NCI-H524 (cell line): ENCODE measurements around the gene KCNMB2.
"Not testable (repeated sequence)": the region's sequence is repeated elsewhere in the genome, so short reads cannot be mapped to it uniquely, and the experiment has no call there.

Experiments
- DNase-seq, 2 experiments: peaks; one replicate each; lab custom pipeline; 2025; lab: John Stamatoyannopoulos, UW

Gene KCNMB2

DNA sequence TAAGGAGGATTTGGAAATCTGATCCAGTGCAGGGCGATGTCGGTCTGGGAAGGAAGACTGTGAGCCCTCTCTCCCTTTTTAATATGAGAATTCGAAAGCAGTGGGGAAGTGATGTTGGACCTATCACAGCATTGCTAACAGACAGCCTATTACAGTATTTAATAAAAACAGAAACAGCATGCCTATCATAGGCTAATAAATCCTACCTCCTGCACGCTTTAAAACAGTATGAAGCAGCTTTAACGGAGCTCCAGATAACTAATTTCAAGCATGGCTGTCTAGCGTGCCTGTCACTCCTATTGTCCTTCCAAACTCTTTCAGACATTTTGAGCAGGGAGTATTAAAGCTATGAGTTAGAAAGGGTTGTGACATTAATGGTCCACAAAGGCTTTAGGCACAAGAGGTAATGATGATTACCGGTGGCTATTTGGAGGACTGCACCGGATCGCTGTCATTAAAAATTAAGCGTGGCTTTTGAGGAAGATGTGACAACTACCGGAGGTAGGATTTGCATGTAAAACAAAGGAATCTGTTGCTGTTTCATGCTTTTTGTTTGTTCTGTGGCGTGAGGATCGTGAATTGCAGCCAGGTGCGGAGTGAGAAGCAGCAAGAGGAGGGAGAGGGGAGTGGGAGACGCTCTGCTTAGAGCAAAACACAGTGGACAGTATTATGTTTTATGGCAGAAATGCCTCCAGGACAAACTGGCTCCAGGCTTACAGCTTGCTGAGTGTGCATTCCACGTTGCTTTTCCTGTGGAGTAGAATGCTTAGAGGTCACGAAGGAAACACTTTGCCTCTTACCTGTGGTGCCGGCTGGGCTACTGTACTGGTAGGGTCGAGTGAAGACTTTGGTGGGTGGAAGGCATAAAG is at the start of gene KCNMB2:
Gene KCNMB2 (plus strand): TSS at position 226 of the 869 bp plus-strand sequence.
- DNase-seq = peak; percentile 46 to 62

DNA sequence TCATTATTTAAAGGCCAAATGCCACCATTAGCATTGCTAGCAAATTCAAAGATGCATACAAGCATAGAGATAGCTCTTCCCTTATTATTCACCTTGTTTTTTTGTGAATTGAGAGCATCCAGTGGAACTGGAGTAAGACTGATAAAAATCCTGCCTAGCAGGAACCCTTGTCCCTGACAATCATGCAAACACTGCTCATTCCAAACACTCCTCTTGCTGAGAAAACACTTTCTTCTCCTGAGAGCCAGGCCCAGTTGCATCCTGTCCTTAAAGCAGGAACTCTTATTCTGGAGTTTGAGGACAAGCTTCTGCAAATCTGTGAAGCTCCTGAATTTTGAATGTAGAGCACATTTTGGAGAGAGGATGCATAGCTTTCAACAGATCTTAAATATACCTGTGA is 49.3 kb upstream of the KCNMB2 start:
- no peak for DNase-seq

DNA sequence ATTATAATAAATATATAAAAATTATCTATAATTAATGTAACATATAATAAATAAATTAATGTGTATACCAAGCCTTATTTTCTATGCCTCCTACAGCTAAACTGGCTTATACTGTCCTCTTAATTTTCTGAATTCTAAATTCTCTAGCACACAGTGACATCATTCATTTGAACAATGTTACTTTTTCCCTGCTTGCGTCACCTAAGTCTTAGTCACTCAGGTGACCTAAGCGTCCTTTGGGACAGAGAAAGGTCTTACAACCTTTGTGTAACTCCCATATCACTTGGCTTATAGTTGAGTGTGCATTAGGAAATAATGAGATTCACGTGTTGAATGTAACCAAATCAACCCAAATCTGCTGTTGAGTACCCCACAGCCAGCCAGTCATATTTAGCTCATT is 48.5 kb upstream of the KCNMB2 start:
- DNase-seq = no peak

DNA sequence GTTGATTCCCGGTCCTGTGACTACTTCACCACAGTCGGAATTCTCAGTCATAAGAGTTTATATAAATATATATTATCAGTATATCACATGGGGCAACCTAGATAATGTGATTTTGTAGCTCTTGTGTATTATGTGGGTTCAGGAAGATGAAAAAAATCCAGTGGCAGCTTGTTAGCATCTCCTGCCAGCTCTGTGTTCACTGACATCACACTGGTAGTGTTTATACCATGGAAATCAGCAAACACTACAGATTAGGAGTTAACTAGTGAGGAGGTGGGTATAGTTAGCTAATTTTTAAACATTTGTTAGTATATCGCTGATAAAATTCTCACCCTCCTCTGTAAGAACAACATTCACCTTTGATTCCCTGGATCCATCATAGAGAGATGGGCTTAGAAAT is 44.5 kb upstream of the KCNMB2 start:
- no peak for DNase-seq

DNA sequence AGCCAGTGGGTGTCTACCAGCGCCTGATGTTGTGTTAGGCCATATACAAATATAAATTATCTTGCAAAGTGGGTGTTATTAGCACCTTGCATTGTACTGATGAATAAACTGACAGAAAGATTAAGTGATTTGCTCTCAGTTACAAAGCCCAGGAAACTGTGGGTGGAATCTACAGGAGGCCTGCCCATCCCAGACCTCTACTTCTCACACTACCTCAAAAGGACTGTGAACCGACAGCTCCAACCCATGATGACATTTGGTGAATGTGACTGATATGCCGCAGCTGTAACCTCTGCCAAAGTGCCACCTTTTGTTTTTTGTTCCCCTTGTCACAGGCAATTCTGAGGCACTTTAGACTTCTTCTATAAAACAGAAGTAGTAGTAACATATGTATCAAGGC is 43.7 kb upstream of the KCNMB2 start:
- no peak for DNase-seq

DNA sequence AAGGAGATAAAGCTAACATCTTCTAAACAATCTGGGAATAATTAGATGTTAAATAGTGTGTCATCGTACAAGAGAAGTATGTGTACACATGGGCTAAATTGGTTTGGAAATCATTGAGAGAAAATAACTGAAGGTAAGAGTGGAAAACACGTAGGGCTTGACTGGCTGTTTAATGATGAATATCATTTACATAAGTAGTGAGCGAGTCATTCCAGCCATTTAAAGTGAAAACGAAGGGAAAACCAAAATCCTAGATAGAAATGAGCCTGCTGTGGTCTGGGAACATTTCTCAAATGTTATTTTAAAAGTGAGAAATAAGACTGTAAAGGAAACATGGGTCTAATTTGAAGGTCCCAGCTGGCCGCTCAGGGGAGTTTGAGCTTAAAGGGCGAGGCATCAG is 41.9 kb upstream of the KCNMB2 start:
- no peak for DNase-seq

DNA sequence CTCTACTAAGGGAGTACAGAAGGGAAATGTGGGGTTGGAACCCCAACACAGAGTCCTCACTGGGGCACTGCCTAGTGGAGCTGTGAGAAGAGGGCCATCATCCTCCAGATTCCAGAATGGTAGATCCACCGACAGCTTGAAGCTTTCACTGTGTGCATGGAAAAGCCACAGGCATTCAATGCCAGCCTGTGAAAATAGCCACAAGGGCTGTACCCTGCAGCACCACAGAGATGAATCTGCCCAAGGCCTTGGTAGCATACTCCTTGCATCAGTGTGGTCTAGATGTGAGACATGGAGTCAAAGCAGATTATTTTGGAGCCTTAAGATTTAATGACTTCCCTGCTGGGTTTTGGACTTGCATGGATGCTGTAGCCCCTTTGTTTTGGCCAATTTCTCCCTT is 39.3 kb upstream of the KCNMB2 start:
- no peak for DNase-seq

DNA sequence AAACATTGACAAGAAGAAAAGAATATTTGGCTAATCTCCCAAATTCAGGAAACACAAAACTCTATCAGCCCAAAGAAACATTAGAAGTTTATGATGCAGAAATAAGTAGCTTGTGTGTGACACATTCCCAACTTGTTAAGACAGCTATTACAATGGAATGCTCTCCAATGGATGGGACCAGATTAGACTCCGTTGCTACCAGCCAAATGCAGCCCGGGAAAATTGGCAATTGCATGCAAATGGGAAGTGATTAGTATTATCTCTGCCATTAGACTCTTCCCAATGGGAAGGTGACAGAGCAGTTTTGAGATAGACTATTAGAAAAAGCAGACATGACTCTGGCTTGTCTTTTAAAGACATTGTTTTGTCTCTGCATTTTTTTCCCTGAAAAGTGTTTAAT is 37.4 kb upstream of the KCNMB2 start:
- no peak for DNase-seq

DNA sequence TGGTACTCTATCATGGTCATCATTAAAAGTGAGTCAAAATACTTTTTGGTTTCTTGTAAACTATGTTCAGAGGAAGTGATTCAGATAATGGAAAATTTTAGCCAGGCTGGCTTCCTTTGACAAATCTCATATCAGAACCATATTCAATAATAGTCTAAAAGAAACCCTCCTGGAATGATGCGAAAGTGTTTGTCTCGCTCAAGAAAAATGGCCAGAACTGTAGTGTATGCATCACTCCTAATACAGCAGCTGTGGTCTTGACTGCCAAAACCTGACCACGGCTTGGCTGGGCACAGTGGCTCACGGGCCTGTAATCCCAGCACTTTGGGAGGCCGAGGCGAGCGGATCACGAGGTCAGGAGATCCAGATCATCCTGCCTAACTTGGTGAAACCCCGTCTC is 35.6 kb upstream of the KCNMB2 start:
- no peak for DNase-seq

DNA sequence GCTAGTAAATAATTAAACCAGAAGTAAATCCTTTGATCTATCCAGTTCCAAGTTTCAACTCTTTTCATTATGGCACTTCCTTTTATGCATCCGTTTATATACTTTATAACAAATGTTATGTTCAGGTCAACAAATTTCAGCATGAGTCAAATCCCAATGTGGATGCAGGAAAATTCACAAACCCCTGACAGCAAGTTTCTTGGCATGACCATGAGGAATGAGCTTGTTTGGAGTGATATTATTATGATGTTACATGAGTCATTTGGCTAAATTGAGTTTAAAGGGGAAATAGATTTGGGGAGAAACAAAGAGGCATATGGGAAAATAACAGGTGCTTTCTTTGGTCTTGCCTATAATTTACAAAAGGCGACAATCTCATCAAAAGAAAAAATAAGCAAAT is 32.1 kb upstream of the KCNMB2 start:
- no peak for DNase-seq

DNA sequence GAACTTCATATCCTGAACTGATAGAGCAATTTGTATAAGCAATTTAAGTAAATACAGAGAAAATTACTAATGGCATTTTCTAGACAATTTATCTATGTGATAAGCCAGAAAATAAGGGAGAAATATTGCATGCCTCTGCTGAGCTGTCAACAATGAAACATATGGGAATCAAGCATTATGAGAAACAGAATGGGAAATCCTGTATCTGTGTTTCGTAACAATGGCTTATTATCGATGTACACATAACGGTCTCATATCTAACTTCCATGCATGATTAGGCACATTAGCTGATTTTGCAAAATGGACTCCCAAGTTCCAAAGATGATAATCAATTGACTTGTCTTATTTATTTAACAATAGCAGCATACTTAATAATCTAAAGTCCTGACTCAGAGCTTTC is 30.4 kb upstream of the KCNMB2 start:
- DNase-seq = no peak

DNA sequence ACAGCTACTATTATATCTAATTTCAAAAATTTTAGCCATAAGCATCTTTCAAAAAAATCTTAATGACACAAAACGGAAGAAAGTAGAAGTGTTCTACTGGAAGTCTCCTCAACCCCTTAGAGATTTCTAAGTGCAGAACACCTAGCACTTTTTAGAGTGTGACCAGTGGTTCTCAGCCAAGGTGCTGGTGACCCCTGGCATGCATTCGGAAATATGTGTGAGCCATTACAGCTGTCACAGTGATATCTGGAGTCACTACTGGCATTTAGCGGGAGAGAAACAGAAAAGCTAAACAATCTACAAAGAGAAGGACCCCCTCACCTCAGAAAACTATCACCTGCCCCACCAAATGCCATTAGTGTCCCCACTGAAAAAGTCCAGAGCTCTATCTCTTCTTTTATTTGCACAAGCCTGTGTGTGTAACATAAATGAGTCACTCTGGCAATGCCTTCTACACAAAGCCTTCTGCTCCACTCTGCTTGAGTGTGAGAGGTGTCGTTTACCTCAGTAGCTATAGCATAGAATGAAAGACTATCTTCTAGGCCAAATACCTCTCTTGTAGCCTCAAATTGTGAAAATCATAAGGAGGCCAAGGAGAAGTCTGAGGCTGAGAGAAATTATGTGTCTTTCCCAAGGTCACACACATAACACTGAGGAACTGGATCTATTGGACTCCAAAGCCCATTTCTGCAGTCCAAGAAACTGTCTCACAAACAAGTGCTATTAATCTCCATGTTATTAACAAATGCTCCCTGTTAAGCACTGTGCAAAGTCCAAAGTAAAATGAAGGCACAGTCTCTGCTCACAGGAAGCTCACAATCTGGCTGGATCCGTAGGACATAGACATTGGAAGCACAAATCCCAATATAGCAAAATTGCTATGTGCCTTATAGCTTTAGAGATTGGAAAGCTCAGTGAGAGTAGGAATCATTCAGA is 28.5 kb upstream of the KCNMB2 start:
- no peak for DNase-seq

DNA sequence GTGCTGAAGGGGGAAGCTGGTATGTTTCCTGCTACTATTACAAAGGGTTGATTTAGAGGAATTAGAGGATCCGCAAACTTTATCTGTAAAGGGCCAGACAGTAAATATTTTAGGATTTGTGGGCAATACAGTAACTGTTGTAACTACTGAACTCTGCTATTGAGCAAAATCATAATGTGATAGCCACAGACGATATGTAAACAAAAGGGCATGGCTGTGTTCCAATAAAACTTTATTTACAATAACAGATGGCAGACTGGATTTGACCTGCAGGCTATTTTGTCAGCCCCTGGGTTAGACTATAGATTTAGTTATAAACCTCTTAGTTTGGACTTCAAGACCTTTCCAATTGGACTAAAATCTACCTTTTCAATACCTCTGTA is 27.8 kb upstream of the KCNMB2 start:
- DNase-seq = no peak

DNA sequence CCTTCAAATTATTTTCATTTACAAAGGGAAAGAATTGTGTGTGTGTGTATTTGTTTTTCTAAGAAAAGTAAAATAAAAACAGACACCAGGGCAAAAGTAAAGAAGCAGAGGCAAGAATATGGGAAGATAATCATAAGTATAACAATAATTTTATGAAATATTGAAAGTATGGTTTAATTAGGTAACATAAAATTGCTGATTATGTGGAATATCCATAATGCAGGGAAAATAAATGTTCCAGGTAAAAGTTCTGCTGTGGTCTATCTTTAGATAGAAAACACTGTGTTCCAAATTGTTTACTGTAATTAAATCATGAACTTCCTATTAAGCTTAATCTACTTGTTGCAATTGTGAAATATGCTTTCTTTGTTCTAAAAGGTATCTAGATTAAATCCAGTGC is 25.7 kb upstream of the KCNMB2 start:
- no peak for DNase-seq

DNA sequence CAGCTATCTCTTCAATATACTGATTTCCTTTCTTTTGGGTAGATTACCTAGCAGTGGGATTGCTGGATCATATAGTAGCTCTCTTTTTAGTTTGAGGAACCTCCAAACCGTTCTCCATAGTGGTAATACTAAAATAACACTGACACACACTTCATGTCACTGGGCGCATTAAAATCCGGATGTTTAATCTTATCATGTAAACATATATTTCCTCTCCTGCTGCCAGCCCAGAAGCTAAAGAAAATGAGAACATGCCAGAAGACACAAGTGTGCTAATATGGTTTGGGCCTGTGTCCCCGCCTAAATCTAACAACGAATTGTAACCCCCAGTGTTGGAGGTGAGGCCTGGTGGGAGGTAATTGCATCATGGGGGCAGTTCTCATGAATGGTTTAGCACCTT is 23.6 kb upstream of the KCNMB2 start:
- DNase-seq = no peak

DNA sequence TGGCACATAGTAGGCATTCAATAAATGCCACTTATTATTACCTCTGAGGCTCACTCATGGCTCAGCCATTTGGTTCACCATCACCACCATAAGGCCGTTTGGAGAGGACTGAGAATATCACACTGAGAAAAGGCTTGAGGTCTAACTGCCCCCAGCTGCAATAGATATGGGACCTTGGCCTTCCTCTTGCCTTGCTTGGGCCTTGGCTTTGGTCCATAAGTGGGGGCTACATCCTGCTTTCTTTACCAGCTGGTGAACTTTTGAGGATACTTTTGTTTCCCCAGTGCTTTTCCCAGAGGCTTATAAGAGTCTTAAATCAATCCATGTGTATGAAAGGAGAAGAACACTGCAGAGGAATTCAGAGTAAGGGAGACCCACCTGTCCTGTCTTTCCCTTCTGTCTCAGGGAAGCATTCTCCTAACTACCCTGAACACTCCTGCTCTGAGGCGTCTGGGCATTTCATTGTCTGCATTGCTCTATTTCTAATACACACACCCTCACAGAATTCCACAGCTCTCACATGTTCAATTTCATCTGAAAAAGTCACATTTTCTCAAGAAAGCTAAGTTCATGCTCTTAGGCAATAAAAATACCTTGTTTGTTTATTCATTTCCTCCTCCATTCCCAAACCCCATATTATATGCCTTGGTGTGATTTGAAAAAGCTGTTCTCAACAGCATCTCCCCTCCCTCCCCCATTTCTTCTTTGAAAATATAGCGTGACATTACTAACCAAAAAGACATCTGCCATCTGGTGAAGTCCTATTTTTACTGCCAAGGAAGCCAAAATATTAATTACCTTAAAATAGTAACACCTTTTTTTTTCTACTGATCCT is 22.5 kb upstream of the KCNMB2 start:
- DNase-seq = peak; percentile 8 to 46

DNA sequence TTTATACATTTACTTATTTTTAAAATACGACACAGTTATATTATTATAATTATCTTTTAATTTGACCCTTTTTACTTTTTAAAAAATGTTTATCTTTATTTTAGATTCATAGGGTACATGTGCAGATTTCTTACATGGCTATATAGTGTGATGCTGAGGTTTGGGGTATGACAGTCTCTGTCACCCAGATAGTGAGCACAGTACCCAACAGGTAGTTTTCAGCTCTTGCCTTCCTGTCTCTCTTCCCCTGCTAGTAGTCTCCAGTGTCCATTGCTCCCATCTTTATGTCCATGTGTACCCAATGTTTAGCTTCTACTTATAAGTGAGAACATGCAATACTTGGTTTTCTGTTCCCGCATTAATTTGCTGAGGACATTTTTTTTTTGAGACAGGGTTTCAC is 21.8 kb upstream of the KCNMB2 start:
- no peak for DNase-seq

DNA sequence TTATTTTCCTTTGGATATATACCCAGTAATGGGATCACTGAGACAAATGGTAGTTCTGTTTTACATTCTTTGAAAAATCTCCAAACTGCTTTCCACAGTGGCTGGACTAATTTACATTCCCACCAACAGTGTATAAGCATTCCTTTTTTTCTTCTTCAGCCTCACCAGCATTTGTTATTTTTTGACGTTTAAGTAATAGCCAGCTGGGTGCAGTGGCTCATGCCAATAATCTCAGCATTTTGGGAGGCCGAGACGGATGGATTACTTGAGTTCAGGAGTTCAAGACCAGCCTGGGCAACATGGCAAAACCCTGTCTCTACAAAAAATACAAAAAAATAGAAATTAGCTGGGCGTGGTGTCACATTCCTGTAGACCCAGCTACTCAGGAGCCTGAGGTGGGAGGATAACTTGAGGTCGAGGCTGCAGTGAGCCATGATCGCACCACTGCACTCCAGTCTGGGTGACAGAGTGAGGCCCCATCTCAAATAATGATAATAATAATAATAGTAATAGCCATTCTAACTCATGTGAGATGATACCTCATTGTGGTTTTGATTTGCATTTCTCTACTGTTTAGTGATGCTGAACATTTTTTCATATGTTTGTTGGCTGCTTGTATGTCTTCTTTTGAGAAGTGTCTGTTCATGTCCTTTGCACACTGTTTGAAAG is 21.0 kb upstream of the KCNMB2 start:
- not testable (repeated sequence) for DNase-seq

DNA sequence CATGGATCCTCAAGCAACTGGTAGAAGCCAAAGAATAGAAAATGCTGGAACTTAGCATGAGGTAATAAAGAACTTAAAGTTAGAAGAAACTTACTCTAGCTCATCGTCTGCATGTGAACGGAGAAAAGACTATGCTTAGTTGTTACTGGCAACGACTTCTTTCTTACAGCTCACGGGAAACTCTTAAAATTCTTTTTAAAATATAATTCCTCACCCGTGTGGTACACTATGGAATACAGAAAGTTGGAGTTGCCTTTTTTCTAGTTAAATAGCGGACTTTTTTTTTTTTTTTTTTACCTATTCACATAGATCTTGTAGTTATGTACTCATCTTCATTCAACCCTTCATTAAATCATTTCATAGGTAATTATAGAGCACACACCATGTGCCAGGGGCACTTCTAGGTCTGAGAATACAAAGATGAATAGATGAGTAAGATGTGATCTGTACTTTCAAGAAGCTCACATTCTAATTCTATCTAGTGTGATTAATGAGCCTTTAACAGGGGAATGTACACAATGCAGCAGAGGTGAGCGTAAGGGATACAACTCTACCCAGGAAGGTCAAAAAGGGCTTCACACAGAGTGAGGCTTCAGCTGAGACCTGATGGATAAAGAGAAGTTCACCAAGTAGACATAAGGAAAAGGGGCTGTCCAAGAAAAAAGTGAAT is 18.4 kb upstream of the KCNMB2 start:
- no peak for DNase-seq

DNA sequence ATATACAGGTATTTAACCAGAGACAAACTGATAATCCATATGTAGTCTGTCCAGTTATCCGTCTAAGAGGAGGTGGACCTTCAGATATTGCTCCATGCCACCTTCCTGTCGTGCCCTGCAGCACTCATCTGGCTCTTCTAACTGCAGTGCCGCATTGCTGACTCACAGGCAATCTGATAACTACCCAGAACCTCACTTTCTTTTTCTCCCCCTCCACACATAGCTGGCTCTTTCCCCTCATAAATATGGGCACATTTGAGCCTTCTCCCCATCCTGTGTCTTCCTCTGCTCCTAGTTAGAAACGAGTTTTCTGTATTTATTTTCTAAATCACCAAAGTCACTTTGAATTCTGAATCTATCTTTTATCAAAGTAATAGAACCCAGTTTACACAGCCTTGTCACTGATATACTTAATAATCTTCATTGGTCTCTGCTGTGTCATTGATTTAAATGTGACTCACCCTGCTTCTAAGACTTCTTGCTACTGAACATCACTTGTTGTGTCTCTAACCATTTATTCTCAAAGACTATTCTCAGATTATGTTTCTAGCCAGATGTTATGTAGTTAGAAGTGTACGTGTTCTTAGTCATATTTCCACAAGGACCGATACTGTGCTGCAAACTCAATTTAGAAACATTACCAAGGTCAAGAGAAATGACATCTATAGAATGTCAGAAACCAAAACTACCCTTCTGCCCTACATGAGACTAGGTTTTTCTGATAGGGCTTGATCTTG is 17.4 kb upstream of the KCNMB2 start:
- DNase-seq = no peak
